HL-60 (cell line): ENCODE measurements around the gene CNIH3.

Experiments
- GABPA ChIP-seq: IDR thresholded peaks from 2 replicates; pipeline ENCODE4 v1.6.1; 2012; ENCODE audit warnings: low read depth
- POLR2AphosphoS5 ChIP-seq: IDR thresholded peaks from 2 replicates; pipeline ENCODE4 v1.6.1; 2012; ENCODE audit warnings: low read depth
- TF ChIP-seq, protein P1 (sequence below): IDR thresholded peaks from one replicate; pipeline ENCODE4 v1.5.1; 2011; ENCODE audit warnings: low read length, control low read depth, inconsistent platforms; ENCODE audit not compliant: insufficient read depth
- TF ChIP-seq, protein P2 (sequence below): IDR thresholded peaks from 2 replicates; pipeline ENCODE4 v1.6.1; 2012; ENCODE audit warnings: low read depth; ENCODE audit not compliant: insufficient replicate concordance

DNA sequence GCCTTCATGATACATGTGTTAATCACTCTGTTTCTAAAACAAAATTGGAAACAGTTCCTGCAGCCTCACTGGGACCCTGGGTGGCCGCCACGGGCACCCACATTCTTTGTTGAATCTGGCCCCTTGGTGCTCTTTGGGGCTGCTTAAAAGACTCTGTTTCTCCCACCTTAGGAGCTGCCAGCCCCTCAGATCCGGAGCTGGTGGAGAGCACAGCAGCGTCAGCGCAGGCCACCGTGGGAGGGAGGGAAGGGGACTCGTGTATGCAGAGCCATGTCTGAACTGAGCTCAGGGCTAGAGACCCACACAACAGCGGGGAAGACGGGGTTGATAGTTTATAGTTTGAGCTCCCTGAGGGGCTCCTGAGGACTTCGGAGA, 121.2 kb downstream of the CNIH3 start:
- TF ChIP-seq POLR2AphosphoS5 (no peak), GABPA (no peak)
- TF ChIP-seq, protein P1, sequence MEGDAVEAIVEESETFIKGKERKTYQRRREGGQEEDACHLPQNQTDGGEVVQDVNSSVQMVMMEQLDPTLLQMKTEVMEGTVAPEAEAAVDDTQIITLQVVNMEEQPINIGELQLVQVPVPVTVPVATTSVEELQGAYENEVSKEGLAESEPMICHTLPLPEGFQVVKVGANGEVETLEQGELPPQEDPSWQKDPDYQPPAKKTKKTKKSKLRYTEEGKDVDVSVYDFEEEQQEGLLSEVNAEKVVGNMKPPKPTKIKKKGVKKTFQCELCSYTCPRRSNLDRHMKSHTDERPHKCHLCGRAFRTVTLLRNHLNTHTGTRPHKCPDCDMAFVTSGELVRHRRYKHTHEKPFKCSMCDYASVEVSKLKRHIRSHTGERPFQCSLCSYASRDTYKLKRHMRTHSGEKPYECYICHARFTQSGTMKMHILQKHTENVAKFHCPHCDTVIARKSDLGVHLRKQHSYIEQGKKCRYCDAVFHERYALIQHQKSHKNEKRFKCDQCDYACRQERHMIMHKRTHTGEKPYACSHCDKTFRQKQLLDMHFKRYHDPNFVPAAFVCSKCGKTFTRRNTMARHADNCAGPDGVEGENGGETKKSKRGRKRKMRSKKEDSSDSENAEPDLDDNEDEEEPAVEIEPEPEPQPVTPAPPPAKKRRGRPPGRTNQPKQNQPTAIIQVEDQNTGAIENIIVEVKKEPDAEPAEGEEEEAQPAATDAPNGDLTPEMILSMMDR, result no peak
- TF ChIP-seq, protein P2, sequence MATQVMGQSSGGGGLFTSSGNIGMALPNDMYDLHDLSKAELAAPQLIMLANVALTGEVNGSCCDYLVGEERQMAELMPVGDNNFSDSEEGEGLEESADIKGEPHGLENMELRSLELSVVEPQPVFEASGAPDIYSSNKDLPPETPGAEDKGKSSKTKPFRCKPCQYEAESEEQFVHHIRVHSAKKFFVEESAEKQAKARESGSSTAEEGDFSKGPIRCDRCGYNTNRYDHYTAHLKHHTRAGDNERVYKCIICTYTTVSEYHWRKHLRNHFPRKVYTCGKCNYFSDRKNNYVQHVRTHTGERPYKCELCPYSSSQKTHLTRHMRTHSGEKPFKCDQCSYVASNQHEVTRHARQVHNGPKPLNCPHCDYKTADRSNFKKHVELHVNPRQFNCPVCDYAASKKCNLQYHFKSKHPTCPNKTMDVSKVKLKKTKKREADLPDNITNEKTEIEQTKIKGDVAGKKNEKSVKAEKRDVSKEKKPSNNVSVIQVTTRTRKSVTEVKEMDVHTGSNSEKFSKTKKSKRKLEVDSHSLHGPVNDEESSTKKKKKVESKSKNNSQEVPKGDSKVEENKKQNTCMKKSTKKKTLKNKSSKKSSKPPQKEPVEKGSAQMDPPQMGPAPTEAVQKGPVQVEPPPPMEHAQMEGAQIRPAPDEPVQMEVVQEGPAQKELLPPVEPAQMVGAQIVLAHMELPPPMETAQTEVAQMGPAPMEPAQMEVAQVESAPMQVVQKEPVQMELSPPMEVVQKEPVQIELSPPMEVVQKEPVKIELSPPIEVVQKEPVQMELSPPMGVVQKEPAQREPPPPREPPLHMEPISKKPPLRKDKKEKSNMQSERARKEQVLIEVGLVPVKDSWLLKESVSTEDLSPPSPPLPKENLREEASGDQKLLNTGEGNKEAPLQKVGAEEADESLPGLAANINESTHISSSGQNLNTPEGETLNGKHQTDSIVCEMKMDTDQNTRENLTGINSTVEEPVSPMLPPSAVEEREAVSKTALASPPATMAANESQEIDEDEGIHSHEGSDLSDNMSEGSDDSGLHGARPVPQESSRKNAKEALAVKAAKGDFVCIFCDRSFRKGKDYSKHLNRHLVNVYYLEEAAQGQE, result no peak
